SK-N-MC (cell line): Measurements from ENCODE around the gene FAM20C.

ENCODE experiments used
- EZH2 ChIP-seq: fragments of 200-600 bp; sonication (generic); IDR thresholded peaks from one replicate; pipeline ENCODE4 v1.6.1; 2017; ENCODE audit warnings: antibody characterized with exemption
- POLR2AphosphoS5 ChIP-seq: IDR thresholded peaks from 2 replicates; pipeline ENCODE4 v1.6.1; 2012; ENCODE audit warnings: mild to moderate bottlenecking, low read depth, low read length, borderline replicate concordance

DNA sequence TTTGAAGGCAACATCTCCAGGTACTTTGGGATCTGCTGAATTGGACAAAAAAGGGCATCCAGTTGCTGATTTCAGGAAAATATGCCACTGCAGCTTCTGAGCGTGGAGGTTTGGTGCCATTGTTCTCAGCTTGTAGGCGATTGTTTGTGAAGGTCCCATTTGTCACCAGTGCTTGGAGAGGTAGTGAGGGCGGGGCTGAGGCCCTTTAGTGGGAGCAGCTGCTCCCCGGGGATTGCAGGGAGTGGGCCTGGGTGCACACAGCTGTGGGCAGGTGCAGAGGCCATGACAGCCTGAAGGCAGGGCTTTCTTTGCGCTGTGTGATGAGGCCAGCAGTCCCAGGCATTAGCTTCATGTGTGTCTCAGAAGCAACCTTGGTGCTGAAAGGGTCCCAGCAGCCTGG is 3.9 kb downstream of the FAM20C start:
- no peak for TF ChIP-seq EZH2
- no peak for TF ChIP-seq POLR2AphosphoS5
